ENCODE data around the gene RIMBP2.

Gene RIMBP2

GRCh38 chr12:130477701-130478100 is 238.4 kb downstream of the RIMBP2 start:
- DNase-seq: no peak

GRCh38 chr12:130477266-130477665 is 238.8 kb downstream of the RIMBP2 start:
- DNase-seq: no peak

GRCh38 chr12:130476451-130477135 is 239.5 kb downstream of the RIMBP2 start:
- DNase-seq: no peak

GRCh38 chr12:130474599-130475269 is 241.4 kb downstream of the RIMBP2 start:
- DNase-seq: no peak

- no peak for DNase-seq
These were observed 242.8 kb downstream of the RIMBP2 start for GRCh38 chr12:130473266-130473665.

- DNase-seq: no peak
These were observed 245.1 kb downstream of the RIMBP2 start for GRCh38 chr12:130470969-130471368.

- no peak for DNase-seq
These were observed 246.5 kb downstream of the RIMBP2 start for GRCh38 chr12:130469552-130469951.

GRCh38 chr12:130468700-130469245 is 247.3 kb downstream of the RIMBP2 start:
- DNase-seq: no peak

- DNase-seq: no peak
These were observed 247.9 kb downstream of the RIMBP2 start for GRCh38 chr12:130468186-130468585.

- DNase-seq: no peak
These were observed 250.5 kb downstream of the RIMBP2 start for GRCh38 chr12:130465626-130466025.

GRCh38 chr12:130465046-130465445 is 251.1 kb downstream of the RIMBP2 start:
- no peak for DNase-seq

- no peak for DNase-seq
These were observed 252.1 kb downstream of the RIMBP2 start for GRCh38 chr12:130463818-130464670.

- DNase-seq: peak; percentile 26
These were observed 252.8 kb downstream of the RIMBP2 start for GRCh38 chr12:130463275-130463658.

GRCh38 chr12:130462558-130463274 is 253.4 kb downstream of the RIMBP2 start:
- no peak for DNase-seq

GRCh38 chr12:130461839-130462557 is 254.1 kb downstream of the RIMBP2 start:
- DNase-seq: no peak

GRCh38 chr12:130461447-130461815 is 254.7 kb downstream of the RIMBP2 start:
- no peak for DNase-seq

GRCh38 chr12:130460611-130461446 is 255.3 kb downstream of the RIMBP2 start:
- no peak for DNase-seq

- no peak for DNase-seq
These were observed 256.2 kb downstream of the RIMBP2 start for GRCh38 chr12:130459916-130460315.

- DNase-seq: no peak
These were observed 257.8 kb downstream of the RIMBP2 start for GRCh38 chr12:130458341-130458740.

- no peak for DNase-seq
These were observed 258.9 kb downstream of the RIMBP2 start for GRCh38 chr12:130457215-130457614.

Data from DMS 273 treated with DMSO at 0.1 percent for 48 hours (cell line).